GM21737 (cell line): ENCODE data around the gene OR4D10.

Experiments used
- ATAC-seq: cut with Tn5 transposase; IDR thresholded peaks from one replicate; pipeline ENCODE4 v1.9.1; 2021; ENCODE audit warnings: mild to moderate bottlenecking, moderate library complexity; ENCODE audit not compliant: unreplicated experiment

Gene OR4D10

GRCh38 chr11:59523541-59523940 lies 50.4 kb downstream of the OR4D10 start:
- ATAC-seq = no peak

GRCh38 chr11:59528711-59529110 lies 55.6 kb downstream of the OR4D10 start:
- ATAC-seq = no peak
